ENCODE measurements around the gene AUH.
"Not testable (repeated sequence)": the region's sequence is repeated elsewhere in the genome, so short reads cannot be mapped to it uniquely, and the experiment has no call there.

The AUH gene

GRCh38 chr9:91199739-91200497, 161.8 kb downstream of the AUH start:
- FAIRE-seq: no peak
- no peak for DNase-seq (ENCODE audit: insufficient read length, low spot score)
- TF ChIP-seq POLR2A (IDR thresholded peaks at IDR 0.05; ENCODE audit: low read depth, low read length): no peak

GRCh38 chr9:91198881-91199280, 162.8 kb downstream of the AUH start:
- DNase-seq (ENCODE audit: insufficient read length, low spot score); FAIRE-seq: not testable (repeated sequence)

GRCh38 chr9:91198405-91198804, 163.3 kb downstream of the AUH start:
- no peak for DNase-seq (ENCODE audit: insufficient read length, low spot score)
- no peak for TF ChIP-seq POLR2A (IDR thresholded peaks at IDR 0.05; ENCODE audit: low read depth, low read length)
- no peak for FAIRE-seq

GRCh38 chr9:91197232-91198181, 164.2 kb downstream of the AUH start:
- FAIRE-seq: peak; percentile 97
- TF ChIP-seq POLR2A (IDR thresholded peaks at IDR 0.05; ENCODE audit: low read depth, low read length): no peak
- no peak for DNase-seq (ENCODE audit: insufficient read length, low spot score)

- no peak for TF ChIP-seq POLR2A (IDR thresholded peaks at IDR 0.05; ENCODE audit: low read depth, low read length)
- DNase-seq (ENCODE audit: insufficient read length, low spot score) (no peak), FAIRE-seq (no peak)
These were observed 165.4 kb downstream of the AUH start for GRCh38 chr9:91196103-91196950.

- DNase-seq (ENCODE audit: insufficient read length, low spot score) (no peak), FAIRE-seq (no peak)
These were observed 166.2 kb downstream of the AUH start for GRCh38 chr9:91195372-91196012.

GRCh38 chr9:91193658-91194391, 167.9 kb downstream of the AUH start:
- no peak for FAIRE-seq
- DNase-seq (ENCODE audit: insufficient read length, low spot score): peak; percentile 66
- TF ChIP-seq POLR2A (IDR thresholded peaks at IDR 0.05; ENCODE audit: low read depth, low read length): peak; percentile 45

More at GRCh38 chr9:91195372-91196012, 166.2 kb downstream of the AUH start:
- no peak for TF ChIP-seq POLR2A (IDR thresholded peaks at IDR 0.05; ENCODE audit: low read depth, low read length)

- FAIRE-seq: peak; percentile 88
- peak; percentile 96 for DNase-seq (ENCODE audit: insufficient read length, low spot score)
- 0 out of 2 replicates have a peak, but pooled peaks have one; percentile 16 for TF ChIP-seq POLR2A (IDR thresholded peaks at IDR 0.05; ENCODE audit: low read depth, low read length)
These were observed 168.5 kb downstream of the AUH start for GRCh38 chr9:91193087-91193657.

GRCh38 chr9:91192381-91193086, 169.2 kb downstream of the AUH start:
- DNase-seq (ENCODE audit: insufficient read length, low spot score) (no peak), FAIRE-seq (no peak)
- TF ChIP-seq POLR2A (IDR thresholded peaks at IDR 0.05; ENCODE audit: low read depth, low read length): no peak

GRCh38 chr9:91191411-91192380, 170.0 kb downstream of the AUH start:
- DNase-seq (ENCODE audit: insufficient read length, low spot score) (no peak), FAIRE-seq (no peak)
- no peak for TF ChIP-seq POLR2A (IDR thresholded peaks at IDR 0.05; ENCODE audit: low read depth, low read length)

- no peak for TF ChIP-seq POLR2A (IDR thresholded peaks at IDR 0.05; ENCODE audit: low read depth, low read length)
- no peak for DNase-seq (ENCODE audit: insufficient read length, low spot score)
- FAIRE-seq: no peak
These were observed 171.7 kb downstream of the AUH start for GRCh38 chr9:91190062-91190461.

Measured in H54 (cell line).